DMS153 treated with DMSO at 0.1 percent for 48 hours (cell line): Measurements from ENCODE around the gene GAD2.
A peak's percentile ranks its signal among the peaks of the same experiment; 100 is the strongest.

ENCODE experiments used
- DNase-seq: peaks from one replicate; lab custom pipeline; 2025; ENCODE audit not compliant: unreplicated experiment; lab: John Stamatoyannopoulos, UW

GAD2 gene

DNA sequence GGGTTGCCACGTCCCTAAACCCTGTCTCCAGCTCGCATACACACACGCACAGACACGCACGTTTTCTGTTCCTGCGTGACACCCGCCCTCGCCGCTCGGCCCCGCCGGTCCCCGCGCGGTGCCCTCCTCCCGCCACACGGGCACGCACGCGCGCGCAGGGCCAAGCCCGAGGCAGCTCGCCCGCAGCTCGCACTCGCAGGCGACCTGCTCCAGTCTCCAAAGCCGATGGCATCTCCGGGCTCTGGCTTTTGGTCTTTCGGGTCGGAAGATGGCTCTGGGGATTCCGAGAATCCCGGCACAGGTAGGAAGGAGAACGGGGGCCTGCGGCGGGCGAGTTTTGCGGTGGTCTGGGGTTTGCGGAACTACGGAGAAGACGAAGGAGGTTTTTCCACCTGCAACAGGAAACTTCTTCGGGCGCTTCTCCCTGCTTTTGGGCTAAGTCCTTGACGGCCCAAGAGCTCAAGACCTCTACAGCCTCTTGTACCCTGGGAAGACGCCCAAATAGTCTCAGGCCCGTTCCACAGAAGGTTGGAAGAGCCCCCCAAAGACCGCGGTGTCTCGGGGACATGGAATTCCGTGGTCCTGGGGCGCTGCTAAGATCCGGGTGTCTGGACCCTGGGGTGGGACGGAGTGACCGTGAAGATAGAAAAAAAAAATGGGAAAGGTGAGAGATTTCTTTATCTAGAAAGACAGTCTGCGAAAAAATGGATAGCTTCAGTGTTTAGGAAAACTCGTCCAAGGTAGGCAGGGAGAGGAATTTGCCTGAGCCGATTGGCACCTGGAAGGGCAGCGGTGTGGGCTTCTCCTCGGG is at the start of gene GAD2:
GAD2 (plus strand) TSS at position 190 of the 811 bp plus-strand sequence; CDS start at position 226, 36 bp downstream.
- DNase-seq: no peak

GRCh38 chr10:26169466-26169865 is 47.1 kb upstream of the GAD2 start:
- no peak for DNase-seq

DNA sequence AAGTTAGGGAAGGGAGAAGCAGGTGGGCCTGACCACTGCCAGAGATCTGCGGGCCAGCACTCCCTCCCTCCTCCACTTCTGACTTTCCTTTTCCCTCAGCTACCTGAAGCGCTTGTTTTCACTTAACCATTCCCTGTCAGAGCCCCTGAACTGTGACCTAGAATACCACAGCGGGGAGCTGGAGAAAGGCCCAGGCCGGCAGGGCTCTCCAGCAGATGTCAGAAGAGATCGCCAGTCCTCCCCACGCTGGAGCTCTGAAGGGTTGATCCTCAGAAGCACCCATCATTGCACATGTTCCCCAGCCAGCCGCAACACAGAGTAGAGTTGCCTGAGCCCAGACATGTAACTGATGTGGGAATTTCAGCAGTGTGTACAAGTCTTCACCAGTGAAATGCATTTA is 44.4 kb upstream of the GAD2 start:
- no peak for DNase-seq

GRCh38 chr10:26173837-26174236 is 42.7 kb upstream of the GAD2 start:
- DNase-seq: no peak

DNA sequence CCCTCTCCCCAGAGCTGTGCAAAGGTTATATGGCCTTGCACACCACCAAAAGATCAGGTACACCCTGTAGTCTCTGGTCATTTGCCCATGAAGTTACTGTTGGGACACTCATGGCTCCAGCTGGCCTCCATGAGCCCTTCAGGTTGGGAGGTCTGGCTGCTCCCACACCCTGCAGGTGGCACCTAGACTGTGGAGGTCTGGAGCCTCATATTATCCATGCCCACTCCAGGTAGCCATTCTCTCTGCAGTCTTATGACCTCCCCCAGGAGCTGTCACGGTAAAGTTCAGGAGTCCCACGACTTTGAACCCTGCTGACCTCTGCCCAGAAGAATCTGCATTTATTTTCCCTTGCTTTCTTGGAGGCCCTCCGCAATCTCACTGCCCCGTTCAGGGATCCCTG is 39.2 kb upstream of the GAD2 start:
- DNase-seq: no peak

- DNase-seq: no peak
Measured at GRCh38 chr10:26194275-26194674, 22.3 kb upstream of the GAD2 start.

- DNase-seq: no peak
Measured at GRCh38 chr10:26197248-26197647, 19.3 kb upstream of the GAD2 start.

GRCh38 chr10:26198119-26198518 is 18.5 kb upstream of the GAD2 start:
- no peak for DNase-seq

GRCh38 chr10:26199841-26200240 is 16.7 kb upstream of the GAD2 start:
- peak; percentile 20 for DNase-seq

- no peak for DNase-seq
Measured at GRCh38 chr10:26205223-26205622, 11.4 kb upstream of the GAD2 start.

DNA sequence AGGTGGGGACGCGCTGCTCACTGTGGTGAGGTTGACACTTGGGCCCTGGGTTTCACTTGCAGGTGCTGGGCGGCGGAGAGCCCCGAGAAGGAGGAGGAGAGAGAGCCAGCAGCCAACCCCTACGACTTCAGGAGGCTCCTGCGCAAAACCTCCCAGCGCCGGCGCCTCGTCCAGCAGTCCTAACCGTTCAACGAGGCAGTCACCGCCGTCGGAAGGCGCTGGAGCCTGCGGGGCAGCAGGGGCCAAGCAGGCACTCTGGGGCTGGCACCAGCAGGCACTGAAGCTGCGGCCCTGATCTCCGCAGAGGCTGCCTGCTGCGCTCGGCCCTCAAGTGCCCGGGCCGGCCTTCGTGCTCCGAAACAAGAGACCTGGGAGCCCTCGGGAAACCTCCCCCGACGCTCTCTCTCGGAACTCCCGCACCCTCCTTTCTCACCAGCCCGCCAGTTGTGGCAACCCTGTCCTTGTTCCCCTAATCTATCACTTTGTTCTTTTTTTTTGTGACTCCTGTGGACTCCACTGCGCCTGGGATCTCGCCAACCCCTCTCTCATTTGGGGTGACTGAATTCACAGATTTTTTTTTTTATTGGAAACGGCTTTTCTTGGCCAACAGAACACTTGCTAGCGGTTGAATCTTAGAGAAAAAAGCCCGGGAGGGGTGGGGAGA is 4.7 kb upstream of the GAD2 start:
- no peak for DNase-seq

DNA sequence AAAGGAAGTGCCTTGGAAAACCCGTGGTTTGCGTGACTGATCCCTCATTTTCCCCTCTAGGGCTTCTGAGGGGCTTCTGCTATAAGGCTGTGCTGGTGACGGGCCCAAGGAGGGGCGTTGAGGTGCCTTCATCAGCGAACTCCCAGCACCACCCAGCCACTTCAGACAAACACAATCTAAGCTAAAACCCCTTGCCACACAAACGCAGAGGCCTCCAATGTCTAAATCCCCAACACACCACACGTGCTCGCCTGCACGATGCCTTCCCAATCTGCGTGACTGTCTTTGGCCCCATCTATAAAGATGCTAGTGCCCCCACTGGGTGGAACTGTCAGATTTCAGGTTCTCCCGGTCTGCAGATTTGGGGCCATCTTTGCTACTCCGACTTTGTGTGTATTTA is 4.1 kb upstream of the GAD2 start:
- DNase-seq: no peak

- no peak for DNase-seq
Measured at GRCh38 chr10:26213157-26213800, 3.3 kb upstream of the GAD2 start.

DNA sequence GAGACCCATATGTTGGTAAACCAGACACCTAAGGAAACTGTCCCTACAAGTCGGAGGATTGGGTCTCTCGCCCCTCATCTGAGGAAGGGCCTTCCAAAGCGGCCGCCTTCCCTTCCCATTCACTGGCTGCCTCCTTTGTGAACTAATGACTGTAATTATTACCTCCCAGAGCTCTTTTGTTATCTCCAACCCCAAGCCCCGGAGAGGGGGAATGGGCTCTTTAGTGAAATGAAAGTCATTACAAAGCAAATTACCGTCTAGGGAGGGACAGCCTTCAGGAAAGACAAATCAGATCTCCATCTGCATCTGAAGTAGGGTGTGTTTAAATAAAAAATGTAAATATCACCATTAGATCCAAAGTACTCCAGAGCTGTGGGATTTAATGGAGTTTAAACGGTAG is 2.6 kb upstream of the GAD2 start:
- no peak for DNase-seq

DNA sequence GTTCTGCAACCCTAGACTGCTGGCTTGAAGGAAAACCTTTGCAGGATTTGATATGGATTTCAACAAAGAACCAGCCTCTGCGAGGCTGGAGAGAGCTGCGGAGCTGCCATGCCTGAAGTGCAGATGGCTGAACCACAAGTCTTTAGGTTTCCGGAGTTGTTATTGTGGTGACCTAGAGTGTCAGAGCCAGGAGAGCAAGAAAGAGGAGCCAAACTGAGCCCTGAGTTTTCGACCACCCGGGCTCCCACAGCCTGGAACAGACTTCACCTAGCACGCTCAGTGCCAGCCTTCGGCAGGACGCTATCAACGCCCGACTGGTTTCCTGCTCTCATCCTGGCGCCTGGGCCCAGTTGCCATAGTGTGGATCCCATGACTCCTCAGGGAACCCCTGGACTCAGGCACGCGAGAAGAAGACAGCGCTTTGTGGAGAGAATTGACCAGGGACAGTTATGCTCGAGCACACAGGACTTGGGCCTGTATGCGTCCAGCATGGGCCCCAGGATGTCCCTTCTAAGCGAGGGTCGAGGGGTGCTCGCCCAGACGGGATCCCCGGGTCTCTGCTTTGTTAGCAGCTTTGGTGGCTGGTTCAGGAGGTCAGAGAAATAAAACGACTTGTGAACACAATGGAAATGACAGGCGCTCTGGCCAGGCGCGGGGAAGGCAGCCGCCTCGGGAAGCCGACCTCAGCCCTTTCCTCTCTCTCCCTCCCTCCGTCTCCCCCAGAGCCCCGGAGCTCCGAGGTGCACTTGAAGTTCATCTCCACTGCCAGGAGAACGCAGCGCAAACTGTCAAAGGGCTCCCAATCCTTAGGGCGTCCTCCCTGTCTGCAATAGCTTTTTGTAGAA is 1.8 kb upstream of the GAD2 start:
- DNase-seq: no peak

DNA sequence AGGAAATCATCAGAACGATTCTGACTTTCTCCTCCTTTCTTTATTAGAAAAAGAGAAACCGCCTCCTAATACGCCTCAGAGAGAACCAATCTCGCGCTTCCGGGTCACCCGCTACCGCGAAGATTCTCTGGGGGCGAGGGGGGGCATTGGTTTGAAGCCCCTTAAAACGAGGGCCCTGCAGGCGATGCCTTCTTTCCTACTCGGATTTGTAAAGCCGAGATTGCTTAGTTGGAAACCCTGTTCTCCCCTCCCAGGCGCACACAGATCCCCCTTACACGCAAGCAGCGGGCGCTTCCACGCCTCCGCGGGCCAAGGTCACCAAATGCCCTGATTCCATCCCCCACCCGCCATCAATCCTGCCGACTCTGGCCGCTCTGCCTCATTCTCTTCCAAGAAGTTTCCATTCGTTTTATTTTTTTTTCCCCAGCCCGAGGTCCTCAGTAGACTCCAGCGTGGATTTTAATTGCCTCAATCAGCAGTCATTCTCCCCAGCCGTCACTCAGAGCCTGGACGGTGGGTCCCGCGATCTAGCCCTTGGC is 1.1 kb upstream of the GAD2 start:
- no peak for DNase-seq

DNA sequence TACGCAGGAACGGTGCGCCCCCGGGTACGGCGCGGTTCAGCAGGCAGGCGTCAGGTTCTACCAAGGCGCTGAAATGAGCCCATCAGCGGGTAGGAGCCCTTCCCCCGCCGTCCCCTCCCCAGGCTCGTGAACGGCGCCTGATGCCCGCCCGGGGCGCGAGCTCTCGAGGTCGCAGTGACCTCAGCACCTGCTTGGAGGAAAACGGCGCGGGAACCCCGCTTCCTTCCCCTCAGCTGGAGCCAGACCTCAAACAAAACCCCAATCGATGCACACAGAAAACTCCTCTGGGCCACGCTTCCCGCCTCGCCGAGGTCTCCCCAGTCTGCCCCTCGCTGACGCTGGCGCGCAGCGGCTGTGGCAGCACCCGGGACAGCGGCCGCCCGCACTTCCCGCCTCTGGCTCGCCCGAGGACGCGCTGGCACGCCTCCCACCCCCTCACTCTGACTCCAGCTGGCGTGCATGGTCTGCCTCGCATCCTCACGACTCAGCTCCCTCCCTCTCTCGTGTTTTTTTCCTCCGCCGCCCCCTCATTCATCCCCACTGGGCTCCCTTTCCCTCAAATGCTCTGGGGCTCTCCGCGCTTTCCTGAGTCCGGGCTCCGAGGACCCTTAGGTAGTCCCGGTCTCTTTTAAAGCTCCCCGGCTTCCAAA is 514 bp upstream of the GAD2 start:
- no peak for DNase-seq

GRCh38 chr10:26217396-26218086 is 967 bp downstream of the GAD2 start:
- no peak for DNase-seq

DNA sequence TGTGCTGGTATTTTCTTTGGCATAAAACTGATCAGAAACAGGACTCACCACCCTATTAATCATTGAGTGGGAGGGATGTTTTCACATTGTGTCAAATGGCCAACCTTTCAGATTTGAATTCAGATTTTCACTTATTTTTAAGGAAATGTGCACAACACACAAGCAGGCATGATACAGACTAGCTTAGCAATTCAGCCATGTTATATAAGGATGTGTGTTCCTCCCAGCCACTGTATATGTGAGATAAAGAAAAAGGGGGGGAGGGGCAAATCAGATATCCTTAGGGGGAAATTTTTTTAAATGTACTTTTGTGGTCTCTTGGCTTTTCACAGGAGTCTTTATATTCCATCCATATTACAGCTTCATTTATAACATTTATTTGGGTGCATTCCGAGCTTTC is 3.1 kb downstream of the GAD2 start:
- DNase-seq: no peak

- no peak for DNase-seq
Measured at GRCh38 chr10:26220901-26221300, 4.3 kb downstream of the GAD2 start.
